ENCODE results near the gene LMO4.

- TF ChIP-seq CTCF (IDR thresholded peaks at IDR 0.05) (no peak), POLR2AphosphoS5 (IDR thresholded peaks at IDR 0.05; ENCODE audit: insufficient read depth in 1 of 2, low read depth in 1 of 2) (no peak)
Measured at GRCh38 chr1:87389011-87389410, 60.3 kb downstream of the LMO4 start.

Measured in vagina (tissue), 2 donors.